GM21576 (cell line): ENCODE results near the gene MAB21L3.

ENCODE experiments used
- ATAC-seq: cut with Tn5 transposase; IDR thresholded peaks from one replicate; pipeline ENCODE4 v1.9.1; 2021; ENCODE audit warnings: mild to moderate bottlenecking, moderate library complexity; ENCODE audit not compliant: unreplicated experiment

Gene MAB21L3

GRCh38 chr1:116107371-116107770, 3.8 kb upstream of the MAB21L3 start:
- ATAC-seq, result no peak

GRCh38 chr1:116111524-116112021, 374 bp downstream of the MAB21L3 start:
- ATAC-seq, result no peak

GRCh38 chr1:116112388-116113140, 1.4 kb downstream of the MAB21L3 start:
- ATAC-seq, result no peak

- ATAC-seq, result no peak
Observed at GRCh38 chr1:116113615-116114014, 2.4 kb downstream of the MAB21L3 start.

GRCh38 chr1:116115476-116116439, 4.6 kb downstream of the MAB21L3 start:
- ATAC-seq, result no peak

- ATAC-seq, result no peak
Observed at GRCh38 chr1:116118471-116118870, 7.3 kb downstream of the MAB21L3 start.

- no peak for ATAC-seq
Observed at GRCh38 chr1:116119876-116120275, 8.7 kb downstream of the MAB21L3 start.

GRCh38 chr1:116122955-116123757, 12.0 kb downstream of the MAB21L3 start:
- no peak for ATAC-seq

GRCh38 chr1:116123837-116124533, 12.8 kb downstream of the MAB21L3 start:
- ATAC-seq, result no peak

- no peak for ATAC-seq
Observed at GRCh38 chr1:116125758-116126157, 14.6 kb downstream of the MAB21L3 start.

GRCh38 chr1:116126281-116126680, 15.1 kb downstream of the MAB21L3 start:
- ATAC-seq, result no peak

- no peak for ATAC-seq
Observed at GRCh38 chr1:116127123-116127847, 16.1 kb downstream of the MAB21L3 start.

GRCh38 chr1:116127848-116128540, 16.8 kb downstream of the MAB21L3 start:
- no peak for ATAC-seq

GRCh38 chr1:116128664-116129063, 17.5 kb downstream of the MAB21L3 start:
- no peak for ATAC-seq

GRCh38 chr1:116129537-116129936, 18.3 kb downstream of the MAB21L3 start:
- no peak for ATAC-seq

GRCh38 chr1:116130356-116130755, 19.2 kb downstream of the MAB21L3 start:
- ATAC-seq, result no peak

- no peak for ATAC-seq
Observed at GRCh38 chr1:116131170-116131569, 20.0 kb downstream of the MAB21L3 start.

GRCh38 chr1:116131866-116132605, 20.8 kb downstream of the MAB21L3 start:
- ATAC-seq, result no peak
